ACC112 (cell line): ENCODE results near the gene GTPBP4.
A peak's percentile ranks its signal among the peaks of the same experiment; 100 is the strongest.

Experiments
- H2AFZ ChIP-seq: fragments of 200-600 bp; sonication (generic); one replicate; pipeline ENCODE4 v1.6.0; 2017; ENCODE audit warnings: antibody characterized with exemption, low read length; ENCODE audit not compliant: unreplicated experiment
- H3K27ac ChIP-seq: fragments of 200-600 bp; sonication (generic); 2 replicates; pipeline ENCODE4 v1.5.1; 2014; ENCODE audit warnings: low read depth, mild to moderate bottlenecking, antibody characterized with exemption, low read length, moderate library complexity
- H3K27me3 ChIP-seq: fragments of 200-600 bp; sonication (generic); 2 replicates; pipeline ENCODE4 v1.6.1; 2014; ENCODE audit warnings: mild to moderate bottlenecking, antibody characterized with exemption, low read length, moderate library complexity, mixed read lengths; ENCODE audit not compliant: insufficient read depth
- H3K36me3 ChIP-seq: fragments of 200-600 bp; sonication (generic); 2 replicates; pipeline ENCODE4 v1.6.1; 2016; ENCODE audit warnings: mild to moderate bottlenecking, antibody characterized with exemption, low read length, moderate library complexity, mixed read lengths; ENCODE audit not compliant: insufficient read depth
- H3K4me1 ChIP-seq: fragments of 200-600 bp; sonication (generic); one replicate; pipeline ENCODE4 v1.6.1; 2016; ENCODE audit warnings: low read length, mixed read lengths; ENCODE audit not compliant: insufficient read depth, unreplicated experiment, control insufficient read depth
- H3K4me3 ChIP-seq: fragments of 200-600 bp; sonication (generic); 2 replicates; pipeline ENCODE4 v1.5.1; 2014; ENCODE audit warnings: mild to moderate bottlenecking, low read depth, low read length
- H3K79me2 ChIP-seq: fragments of 200-600 bp; sonication (generic); one replicate; pipeline ENCODE4 v1.6.0; 2016; ENCODE audit warnings: low read length; ENCODE audit not compliant: control insufficient read depth, unreplicated experiment, insufficient read depth

GTPBP4 gene

GRCh38 chr10:988667-989545, 672 bp downstream of the GTPBP4 start:
- Histone ChIP-seq H3K4me1 (peaks cover 40% of the 10 kb centered on the region), H3K36me3 (peaks cover 18% of the 10 kb centered on the region), H3K27me3 (no peaks in the 10 kb centered on the region), H3K79me2 (peaks cover 75% of the 10 kb centered on the region), H3K27ac (peak overlapping the region; percentile 82), H3K4me3 (peak overlapping the region; percentile 96), H2AFZ (no peak overlapping the region)

- no peak overlapping the region for H2AFZ ChIP-seq
- no peak overlapping the region; the same call in 1 of the 2 replicates for H3K4me3 ChIP-seq
- H3K27me3 ChIP-seq = no peaks in the 10 kb centered on the region
- peaks cover 31% of the 10 kb centered on the region for H3K4me1 ChIP-seq
- H3K36me3 ChIP-seq = peaks cover 25% of the 10 kb centered on the region
- H3K79me2 ChIP-seq = peaks cover 78% of the 10 kb centered on the region
- H3K27ac ChIP-seq = no peak overlapping the region
These were observed 2.6 kb downstream of the GTPBP4 start for GRCh38 chr10:990808-991207.

GRCh38 chr10:992467-992866, 4.2 kb downstream of the GTPBP4 start:
- peaks cover 16% of the 10 kb centered on the region for H3K4me1 ChIP-seq
- H3K79me2 ChIP-seq = peaks cover 82% of the 10 kb centered on the region
- H3K27me3 ChIP-seq = no peaks in the 10 kb centered on the region
- no peak overlapping the region for H3K27ac ChIP-seq
- no peak overlapping the region for H3K4me3 ChIP-seq
- H3K36me3 ChIP-seq = peaks cover 40% of the 10 kb centered on the region
- H2AFZ ChIP-seq = no peak overlapping the region

- peaks cover 43% of the 10 kb centered on the region for H3K36me3 ChIP-seq
- H3K4me3 ChIP-seq = no peak overlapping the region
- no peak overlapping the region for H3K27ac ChIP-seq
- H3K79me2 ChIP-seq = peaks cover 83% of the 10 kb centered on the region
- no peaks in the 10 kb centered on the region for H3K27me3 ChIP-seq
- H2AFZ ChIP-seq = no peak overlapping the region
- peaks cover 16% of the 10 kb centered on the region for H3K4me1 ChIP-seq
These were observed 4.6 kb downstream of the GTPBP4 start for GRCh38 chr10:992871-993270.

- Histone ChIP-seq H3K27me3 (no peaks in the 10 kb centered on the region), H3K4me3 (no peak overlapping the region), H2AFZ (no peak overlapping the region), H3K79me2 (peaks cover 68% of the 10 kb centered on the region), H3K4me1 (peaks cover 8% of the 10 kb centered on the region), H3K36me3 (peaks cover 60% of the 10 kb centered on the region), H3K27ac (no peak overlapping the region)
These were observed 6.8 kb downstream of the GTPBP4 start for GRCh38 chr10:994836-995558.

GRCh38 chr10:995559-995926, 7.3 kb downstream of the GTPBP4 start:
- Histone ChIP-seq H3K36me3 (peaks cover 63% of the 10 kb centered on the region), H3K4me1 (peaks cover 4% of the 10 kb centered on the region), H2AFZ (no peak overlapping the region), H3K4me3 (no peak overlapping the region), H3K79me2 (peaks cover 65% of the 10 kb centered on the region), H3K27me3 (no peaks in the 10 kb centered on the region), H3K27ac (no peak overlapping the region)

- no peak overlapping the region for H3K27ac ChIP-seq
- H3K4me1 ChIP-seq = peaks cover under 1% of the 10 kb centered on the region
- H3K4me3 ChIP-seq = no peak overlapping the region
- H3K27me3 ChIP-seq = no peaks in the 10 kb centered on the region
- H3K79me2 ChIP-seq = peaks cover 65% of the 10 kb centered on the region
- H3K36me3 ChIP-seq = peaks cover 63% of the 10 kb centered on the region
- H2AFZ ChIP-seq = no peak overlapping the region
These were observed 7.8 kb downstream of the GTPBP4 start for GRCh38 chr10:996031-996430.

GRCh38 chr10:997266-998022, 9.2 kb downstream of the GTPBP4 start:
- Histone ChIP-seq H2AFZ (no peak overlapping the region), H3K4me1 (no peaks in the 10 kb centered on the region), H3K36me3 (peaks cover 73% of the 10 kb centered on the region), H3K79me2 (peaks cover 65% of the 10 kb centered on the region), H3K27me3 (no peaks in the 10 kb centered on the region), H3K4me3 (no peak overlapping the region), H3K27ac (no peak overlapping the region)

GRCh38 chr10:1002425-1003006, 14.3 kb downstream of the GTPBP4 start:
- no peak overlapping the region for H3K4me3 ChIP-seq
- H3K27me3 ChIP-seq = no peaks in the 10 kb centered on the region
- no peak overlapping the region for H2AFZ ChIP-seq
- peaks cover 52% of the 10 kb centered on the region for H3K79me2 ChIP-seq
- H3K27ac ChIP-seq = no peak overlapping the region
- H3K4me1 ChIP-seq = no peaks in the 10 kb centered on the region
- H3K36me3 ChIP-seq = peaks cover 73% of the 10 kb centered on the region
